SK-N-SH (cell line): ENCODE data around the gene DGKD. TPM values are rescaled to one million over a fixed set of nuclear protein-coding genes. Genes with fewer than 3 reads are reported as not detected.

ENCODE experiments used
- CTCF ChIA-PET: fragments of 300-600, 350-600 bp; formaldehyde crosslinking; extraction: SDS; loops from one replicate; lab custom pipeline; 2021; lab: Yijun Ruan, JAX
- POLR2A ChIA-PET: fragments of 350-600 bp; sonication (Branson Sonifier 250); formaldehyde crosslinking; extraction: SDS; loops from one replicate; lab custom pipeline; 2020; ENCODE audit warnings: antibody characterized with exemption, inconsistent platforms; lab: Yijun Ruan, JAX
- DNase-seq: peaks from one replicate; pipeline ENCODE4 v3.0.0; 2012
- H2AFZ ChIP-seq: fragments of 200-600 bp; sonication (generic); 2 replicates; pipeline ENCODE4 v1.8.1; 2016; ENCODE audit warnings: antibody characterized with exemption, mild to moderate bottlenecking, low read depth
- H3F3A ChIP-seq: fragments of 200-600 bp; sonication (generic); replicated peaks from 2 replicates; pipeline ENCODE3; 2016; ENCODE audit warnings: antibody characterized with exemption, mild to moderate bottlenecking; ENCODE audit not compliant: insufficient read depth
- H3K27ac ChIP-seq, 2 experiments: fragments of 200-500 bp in 1 of 2; fragments of 200-600 bp in 1 of 2; sonication (Bioruptor generic) in 1 of 2; sonication (generic), shearing (Covaris generic) in 1 of 2; 2 replicates each; pipeline versions ENCODE4 v1.5.1 to v1.6.1; 2014 to 2016; ENCODE audit warnings: low read depth in 2 of 2, inconsistent platforms in 1 of 2, low read length in 1 of 2, mild to moderate bottlenecking in 1 of 2, mixed read lengths in 1 of 2
- H3K27me3 ChIP-seq: fragments of 200-600 bp; sonication (generic), shearing (Covaris generic); 2 replicates; pipeline ENCODE4 v1.6.1; 2016; ENCODE audit warnings: mixed run types; ENCODE audit not compliant: insufficient read depth
- H3K36me3 ChIP-seq, 2 experiments: fragments of 200-500 bp in 1 of 2; fragments of 200-600 bp in 1 of 2; sonication (Bioruptor generic) in 1 of 2; sonication (generic) in 1 of 2; replicated peaks in 1 of 2; 2 replicates each; pipeline versions ENCODE3 to v1.5.1; 2014 to 2016; ENCODE audit warnings: low read length in 1 of 2, mild to moderate bottlenecking in 1 of 2; ENCODE audit not compliant: insufficient read depth in 2 of 2, control insufficient read depth in 1 of 2
- H3K4me1 ChIP-seq, 2 experiments: fragments of 200-500 bp in 1 of 2; fragments of 200-600 bp in 1 of 2; sonication (Bioruptor generic) in 1 of 2; sonication (generic), shearing (Covaris generic) in 1 of 2; 2 replicates each; pipeline versions ENCODE4 v1.5.1 to v1.6.1; 2014 to 2016; ENCODE audit warnings: low read depth in 1 of 2, low read length in 1 of 2, mixed run types in 1 of 2; ENCODE audit not compliant: insufficient read depth in 2 of 2, control insufficient read depth in 1 of 2
- H3K4me2 ChIP-seq: fragments of 200-600 bp; sonication (generic), shearing (Covaris generic); 2 replicates; pipeline ENCODE4 v1.6.1; 2017; ENCODE audit warnings: mixed run types
- H3K4me3 ChIP-seq, 2 experiments: fragments of 200-500 bp in 1 of 2; fragments of 200-600 bp in 1 of 2; sonication (Bioruptor generic) in 1 of 2; sonication (generic), shearing (Covaris generic) in 1 of 2; 2 replicates each; pipeline versions ENCODE4 v1.5.1 to v1.8.1; 2014 to 2016; ENCODE audit warnings: low read depth in 2 of 2, inconsistent platforms in 1 of 2, low read length in 1 of 2, mild to moderate bottlenecking in 1 of 2, mixed read lengths in 1 of 2, moderate library complexity in 1 of 2
- H3K79me2 ChIP-seq: fragments of 200-600 bp; sonication (generic); 2 replicates; pipeline ENCODE4 v1.8.1; 2017; ENCODE audit warnings: mild to moderate bottlenecking; ENCODE audit not compliant: insufficient read depth
- H3K9ac ChIP-seq: fragments of 200-600 bp; sonication (generic); 2 replicates; pipeline ENCODE4 v1.6.1; 2017; ENCODE audit warnings: mixed run types
- H3K9me2 ChIP-seq: fragments of 200-600 bp; sonication (generic); 2 replicates; pipeline ENCODE4 v1.6.1; 2017; ENCODE audit warnings: mixed run types
- H3K9me3 ChIP-seq: fragments of 200-600 bp; sonication (generic); 2 replicates; pipeline ENCODE4 v1.6.1; 2017; ENCODE audit warnings: mixed run types, mild to moderate bottlenecking, moderate library complexity
- H4K20me1 ChIP-seq: fragments of 200-600 bp; sonication (generic); 2 replicates; pipeline ENCODE4 v1.6.1; 2017; ENCODE audit warnings: mild to moderate bottlenecking, mixed run types; ENCODE audit not compliant: insufficient read depth
- CHD2 ChIP-seq: fragments of 150-350 bp; IDR thresholded peaks from 2 replicates; pipeline ENCODE4 v1.6.1; 2018; ENCODE audit warnings: low read length; ENCODE audit not compliant: partially characterized antibody
- EP300 ChIP-seq, 2 experiments: IDR thresholded peaks; 2 replicates each; pipeline versions ENCODE4 v1.4.0 to v1.6.1; 2012; ENCODE audit warnings: borderline replicate concordance in 1 of 2, low read depth in 1 of 2, low read length in 1 of 2
- EZH2phosphoT487 ChIP-seq: fragments of 200-600 bp; sonication (generic); IDR thresholded peaks from 2 replicates; pipeline ENCODE4 v1.6.1; 2017; ENCODE audit warnings: low read depth, mixed run types, mild to moderate bottlenecking, antibody characterized with exemption, moderate library complexity, borderline replicate concordance
- FOXJ3 ChIP-seq: sonication (generic); formaldehyde crosslinking; IDR thresholded peaks from 2 replicates; pipeline ENCODE4 v1.5.1; 2020; ENCODE audit warnings: mild to moderate bottlenecking, missing genetic modification reagents
- GABPA ChIP-seq: IDR thresholded peaks from 2 replicates; pipeline ENCODE4 v1.4.0; 2012; ENCODE audit warnings: low read depth, mild to moderate bottlenecking
- JUND ChIP-seq: IDR thresholded peaks from 2 replicates; pipeline ENCODE4 v1.4.0; 2012
- MEF2A ChIP-seq: IDR thresholded peaks from 2 replicates; pipeline ENCODE4 v1.4.0; 2012; ENCODE audit warnings: low read depth, borderline replicate concordance
- MXI1 ChIP-seq: IDR thresholded peaks from 2 replicates; pipeline ENCODE4 v1.6.1; 2012; ENCODE audit warnings: mild to moderate bottlenecking, low read depth, low read length, improper control_type of control experiment
- RAD21 ChIP-seq: IDR thresholded peaks from 2 replicates; pipeline ENCODE4 v1.6.1; 2012; ENCODE audit warnings: mild to moderate bottlenecking, low read length
- RCOR1 ChIP-seq: fragments of 150-350 bp; IDR thresholded peaks from 2 replicates; pipeline ENCODE4 v1.6.1; 2017; ENCODE audit warnings: antibody characterized with exemption, low read length
- RFX5 ChIP-seq: IDR thresholded peaks from 2 replicates; pipeline ENCODE4 v1.6.1; 2012; ENCODE audit warnings: mild to moderate bottlenecking, improper control_type of control experiment, low read length
- RXRA ChIP-seq: IDR thresholded peaks from 2 replicates; pipeline ENCODE4 v1.4.0; 2012; ENCODE audit warnings: low read depth, mild to moderate bottlenecking, borderline replicate concordance
- SIN3A ChIP-seq: IDR thresholded peaks from 2 replicates; pipeline ENCODE4 v1.6.1; 2012; ENCODE audit warnings: low read depth, mild to moderate bottlenecking, low read length, moderate library complexity, borderline replicate concordance
- SMC3 ChIP-seq: IDR thresholded peaks from 2 replicates; pipeline ENCODE4 v1.6.1; 2012; ENCODE audit warnings: low read depth, low read length, improper control_type of control experiment
- TAF1 ChIP-seq: IDR thresholded peaks from 2 replicates; pipeline ENCODE4 v1.6.1; 2012; ENCODE audit warnings: low read depth, mild to moderate bottlenecking, low read length, moderate library complexity, borderline replicate concordance
- YY1 ChIP-seq: IDR thresholded peaks from 2 replicates; pipeline ENCODE4 v1.4.0; 2012; ENCODE audit warnings: low read depth, mild to moderate bottlenecking
- WGBS: methylation state at CpG from one replicate; pipeline ENCODE4 v1.1.6; 2017; ENCODE audit warnings: low lambda C conversion rate; 5-methylcytosine and 5-hydroxymethylcytosine counted together
- polyA plus RNA-seq, 3 experiments: library from polyadenylated mRNA; depleted of rRNA; stranded (reverse); fragments of >200 nt; gene quantifications; 2 replicates each; pipeline ENCODE4 v1.2.3, GENCODE V29; 2012
- TF ChIP-seq, protein P1 (sequence below): IDR thresholded peaks from 2 replicates; pipeline ENCODE4 v1.4.0; 2012; ENCODE audit warnings: low read depth, borderline replicate concordance
- TF ChIP-seq, protein P2 (sequence below): fragments of 200-600 bp; sonication (generic); IDR thresholded peaks from 2 replicates; pipeline ENCODE4 v1.6.1; 2017; ENCODE audit warnings: antibody characterized with exemption, mild to moderate bottlenecking, moderate library complexity

DGKD gene
- polyA plus RNA-seq, 1 of the 3 experiments (the other 2 are of a cell fraction): 21.7 TPM

DNA sequence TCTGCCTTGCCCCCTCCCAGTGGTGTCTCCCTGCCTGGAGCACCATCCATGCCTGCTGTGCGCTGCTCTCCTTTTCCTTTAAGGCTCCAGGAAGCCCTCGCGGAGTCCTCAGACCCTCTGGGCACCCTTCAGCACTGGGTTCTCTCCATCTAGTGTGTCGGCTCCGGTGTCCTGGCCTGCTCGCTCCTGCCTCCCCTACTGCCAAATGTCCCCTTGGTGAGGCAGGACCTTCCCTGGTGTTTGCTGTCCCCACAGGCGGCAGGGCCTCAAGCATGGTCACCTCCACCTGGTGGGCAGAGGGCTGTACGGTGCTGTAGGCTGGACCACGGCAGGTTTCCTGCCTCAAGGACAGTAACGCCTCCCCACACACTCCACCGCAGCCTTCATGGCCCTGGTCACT is 90.2 kb downstream of the DGKD start:
- Histone ChIP-seq H3K9me2 (no peaks in the 10 kb centered on the region), H3K4me3 (no peak overlapping the region), H3K27ac (no peak overlapping the region), H4K20me1 (no peaks in the 10 kb centered on the region), H3F3A (no peaks in the 10 kb centered on the region), H3K4me1 (no peaks in the 10 kb centered on the region), H3K79me2 (peaks cover 5% of the 10 kb centered on the region; the same call in 1 of the 2 replicates), H2AFZ (no peak overlapping the region), H3K9me3 (no peaks in the 10 kb centered on the region), H3K9ac (no peak overlapping the region), H3K36me3 (peaks cover 5 to 29% of the 10 kb centered on the region in 2 experiments), H3K27me3 (no peaks in the 10 kb centered on the region), H3K4me2 (no peak overlapping the region)
- CTCF ChIA-PET: interaction anchor here (0.7 to 3.2 kb wide), 17 partner anchors 8 to 337 kb away, joined by 3 to 29 read pairs (median 8); no protein-coding TSS in a partner anchor
- TF ChIP-seq, protein P1, sequence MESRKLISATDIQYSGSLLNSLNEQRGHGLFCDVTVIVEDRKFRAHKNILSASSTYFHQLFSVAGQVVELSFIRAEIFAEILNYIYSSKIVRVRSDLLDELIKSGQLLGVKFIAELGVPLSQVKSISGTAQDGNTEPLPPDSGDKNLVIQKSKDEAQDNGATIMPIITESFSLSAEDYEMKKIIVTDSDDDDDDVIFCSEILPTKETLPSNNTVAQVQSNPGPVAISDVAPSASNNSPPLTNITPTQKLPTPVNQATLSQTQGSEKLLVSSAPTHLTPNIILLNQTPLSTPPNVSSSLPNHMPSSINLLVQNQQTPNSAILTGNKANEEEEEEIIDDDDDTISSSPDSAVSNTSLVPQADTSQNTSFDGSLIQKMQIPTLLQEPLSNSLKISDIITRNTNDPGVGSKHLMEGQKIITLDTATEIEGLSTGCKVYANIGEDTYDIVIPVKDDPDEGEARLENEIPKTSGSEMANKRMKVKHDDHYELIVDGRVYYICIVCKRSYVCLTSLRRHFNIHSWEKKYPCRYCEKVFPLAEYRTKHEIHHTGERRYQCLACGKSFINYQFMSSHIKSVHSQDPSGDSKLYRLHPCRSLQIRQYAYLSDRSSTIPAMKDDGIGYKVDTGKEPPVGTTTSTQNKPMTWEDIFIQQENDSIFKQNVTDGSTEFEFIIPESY: no peak
- TF ChIP-seq SMC3 (no peak), CHD2 (no peak), RCOR1 (no peak), MXI1 (no peak), EP300 (IDR thresholded peaks at IDR 0.05; ENCODE audit: borderline replicate concordance in 1 of 2, low read depth in 1 of 2, low read length in 1 of 2) (no peak)
- WGBS: 96% methylated on average over 11 of the region's 11 CpGs
- POLR2A ChIA-PET: no interaction called here
- DNase-seq: no peak

DNA sequence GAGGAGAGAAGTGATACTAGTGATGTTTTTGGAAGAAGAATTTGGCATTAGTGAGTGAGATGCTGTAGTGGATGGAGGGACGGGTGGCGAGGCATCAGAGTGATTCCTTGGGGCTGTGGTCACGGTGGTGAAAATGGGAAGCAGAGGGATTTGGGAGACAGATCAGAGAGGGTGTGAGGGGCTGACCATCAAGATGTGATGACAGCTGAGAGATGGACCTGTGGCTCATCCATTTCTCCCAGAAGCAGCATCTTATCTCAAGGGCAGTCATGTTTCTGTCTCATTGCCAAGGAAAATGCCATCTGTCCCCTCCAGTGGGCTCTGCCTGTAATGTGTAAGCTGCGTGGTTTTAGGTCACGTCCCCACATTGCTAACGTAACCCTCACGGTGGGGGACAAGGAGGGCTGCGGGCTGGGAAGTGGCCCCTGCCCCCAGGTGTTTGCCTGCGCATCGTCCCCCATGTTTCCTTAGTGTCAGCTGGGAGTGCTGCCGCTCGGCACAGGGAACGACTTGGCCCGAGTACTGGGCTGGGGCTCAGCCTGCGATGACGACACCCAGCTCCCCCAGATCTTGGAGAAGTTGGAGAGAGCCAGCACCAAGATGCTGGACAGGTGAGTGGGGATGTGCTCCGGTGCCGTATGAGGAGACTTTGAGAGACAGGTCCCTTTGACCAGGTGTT is 91.0 kb downstream of the DGKD start:
- Histone ChIP-seq H4K20me1 (no peaks in the 10 kb centered on the region), H2AFZ (no peak overlapping the region), H3K36me3 (peaks cover 8 to 34% of the 10 kb centered on the region in 2 experiments), H3K9ac (no peak overlapping the region), H3K27ac (no peak overlapping the region), H3K9me2 (no peaks in the 10 kb centered on the region), H3K9me3 (no peaks in the 10 kb centered on the region), H3K27me3 (no peaks in the 10 kb centered on the region), H3F3A (no peaks in the 10 kb centered on the region), H3K4me2 (no peak overlapping the region), H3K4me1 (no peaks in the 10 kb centered on the region), H3K4me3 (no peak overlapping the region), H3K79me2 (peaks cover 5% of the 10 kb centered on the region; the same call in 1 of the 2 replicates)
- no peak for DNase-seq
- 97% methylated on average over 18 of the region's 18 CpGs for WGBS
- ChIA-PET CTCF (interaction anchor here (0.7 to 3.2 kb wide), 7 partner anchors 11 to 180 kb away, joined by 4 to 29 read pairs (median 10); no protein-coding TSS in a partner anchor), POLR2A (no interaction called here)
- no peak for TF ChIP-seq SIN3A
- TF ChIP-seq, protein P2, sequence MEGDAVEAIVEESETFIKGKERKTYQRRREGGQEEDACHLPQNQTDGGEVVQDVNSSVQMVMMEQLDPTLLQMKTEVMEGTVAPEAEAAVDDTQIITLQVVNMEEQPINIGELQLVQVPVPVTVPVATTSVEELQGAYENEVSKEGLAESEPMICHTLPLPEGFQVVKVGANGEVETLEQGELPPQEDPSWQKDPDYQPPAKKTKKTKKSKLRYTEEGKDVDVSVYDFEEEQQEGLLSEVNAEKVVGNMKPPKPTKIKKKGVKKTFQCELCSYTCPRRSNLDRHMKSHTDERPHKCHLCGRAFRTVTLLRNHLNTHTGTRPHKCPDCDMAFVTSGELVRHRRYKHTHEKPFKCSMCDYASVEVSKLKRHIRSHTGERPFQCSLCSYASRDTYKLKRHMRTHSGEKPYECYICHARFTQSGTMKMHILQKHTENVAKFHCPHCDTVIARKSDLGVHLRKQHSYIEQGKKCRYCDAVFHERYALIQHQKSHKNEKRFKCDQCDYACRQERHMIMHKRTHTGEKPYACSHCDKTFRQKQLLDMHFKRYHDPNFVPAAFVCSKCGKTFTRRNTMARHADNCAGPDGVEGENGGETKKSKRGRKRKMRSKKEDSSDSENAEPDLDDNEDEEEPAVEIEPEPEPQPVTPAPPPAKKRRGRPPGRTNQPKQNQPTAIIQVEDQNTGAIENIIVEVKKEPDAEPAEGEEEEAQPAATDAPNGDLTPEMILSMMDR: no peak
- TF ChIP-seq RFX5: no peak
- no peak for TF ChIP-seq RAD21
- no peak for TF ChIP-seq TAF1
- TF ChIP-seq GABPA: no peak
- TF ChIP-seq RCOR1: no peak
- TF ChIP-seq JUND: no peak
- TF ChIP-seq RXRA: no peak
- no peak for TF ChIP-seq EZH2phosphoT487
- no peak for TF ChIP-seq FOXJ3 (CRISPR knock-in tag)
- TF ChIP-seq, protein P1: no peak
- TF ChIP-seq YY1: no peak
- TF ChIP-seq MEF2A: no peak
